RWPE1 (cell line): ENCODE data around the gene NCOA7.

Source experiments
- CTCF ChIA-PET: fragments of 350-600 bp; sonication (Branson Sonifier 250); formaldehyde crosslinking; extraction: SDS; loops from one replicate; lab custom pipeline; 2021; lab: Yijun Ruan, JAX
- POLR2A ChIA-PET: fragments of 400-600 bp; formaldehyde crosslinking; extraction: SDS; loops from one replicate; lab custom pipeline; 2020; ENCODE audit warnings: antibody characterized with exemption; ENCODE audit not compliant: low non-redundant PET; lab: Yijun Ruan, JAX
- DNase-seq: peaks from one replicate; pipeline ENCODE4 v3.0.0; 2012; ENCODE audit warnings: low spot score
- H3K27ac ChIP-seq: fragments of 450-650 bp; 2 replicates; pipeline ENCODE4 v1.5.1; 2017
- CTCF ChIP-seq: fragments of 450-650 bp; conservative IDR thresholded peaks from 2 replicates; pipeline ENCODE4 v1.5.1; 2017; ENCODE audit warnings: low read depth, mild to moderate bottlenecking

Gene NCOA7

GRCh38 chr6:125923366-125923877 lies 132.7 kb downstream of the NCOA7 start:
- CTCF ChIA-PET = interaction anchor here (1.4 to 1.5 kb wide), 2 partner anchors 33 to 34 kb away, joined by 3 to 7 read pairs; no protein-coding TSS in a partner anchor
- H3K27ac ChIP-seq = no peak overlapping the region
- DNase-seq = no peak
- no peak for TF ChIP-seq CTCF
- POLR2A ChIA-PET = interaction anchor here (0.6 kb wide), 1 partner anchor 20 kb away, joined by 3 read pairs; no protein-coding TSS in a partner anchor

GRCh38 chr6:125924169-125924568 lies 133.4 kb downstream of the NCOA7 start:
- DNase-seq = no peak
- TF ChIP-seq CTCF = no peak
- ChIA-PET CTCF (no interaction called here), POLR2A (no interaction called here)
- peak overlapping the region; percentile 71; the same call in 1 of the 2 replicates for H3K27ac ChIP-seq

DNA sequence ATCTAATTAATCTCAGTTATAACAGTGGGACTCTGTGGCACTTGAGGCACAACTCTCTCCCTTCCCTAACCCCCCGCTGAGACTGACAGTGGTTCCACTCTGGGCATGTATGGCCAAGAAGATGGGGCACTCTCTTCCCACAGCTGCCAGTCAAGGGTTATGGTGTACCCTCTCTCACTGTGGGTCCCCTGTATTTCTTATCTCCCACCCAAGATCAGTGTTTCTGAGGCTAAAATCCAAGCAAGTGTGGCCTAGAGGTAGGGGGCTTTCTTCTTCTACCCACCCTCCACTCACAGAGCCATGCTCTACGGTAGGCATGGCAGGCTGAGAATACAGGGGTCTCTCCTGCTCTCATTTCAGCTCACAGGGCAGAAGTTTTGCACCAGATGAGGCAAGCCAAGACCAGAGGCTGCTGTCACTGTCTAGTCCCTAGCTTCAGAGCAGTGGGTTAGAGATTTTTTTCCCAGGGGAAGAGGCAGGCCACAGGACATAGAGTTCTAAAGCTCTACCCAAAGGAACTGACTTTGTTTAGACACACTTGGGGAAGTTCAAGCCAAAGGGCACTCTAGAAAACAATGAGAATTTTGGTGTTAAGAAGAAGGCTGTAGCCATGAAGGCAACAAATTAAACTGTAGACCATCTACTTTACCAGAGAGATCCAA lies 134.1 kb downstream of the NCOA7 start:
- TF ChIP-seq CTCF = no peak
- H3K27ac ChIP-seq = peak overlapping the region; percentile 71
- DNase-seq = no peak
- CTCF ChIA-PET = no interaction called here
- POLR2A ChIA-PET = interaction anchor here (1.2 kb wide), 1 partner anchor 10 kb away, joined by 5 read pairs; no protein-coding TSS in a partner anchor

DNA sequence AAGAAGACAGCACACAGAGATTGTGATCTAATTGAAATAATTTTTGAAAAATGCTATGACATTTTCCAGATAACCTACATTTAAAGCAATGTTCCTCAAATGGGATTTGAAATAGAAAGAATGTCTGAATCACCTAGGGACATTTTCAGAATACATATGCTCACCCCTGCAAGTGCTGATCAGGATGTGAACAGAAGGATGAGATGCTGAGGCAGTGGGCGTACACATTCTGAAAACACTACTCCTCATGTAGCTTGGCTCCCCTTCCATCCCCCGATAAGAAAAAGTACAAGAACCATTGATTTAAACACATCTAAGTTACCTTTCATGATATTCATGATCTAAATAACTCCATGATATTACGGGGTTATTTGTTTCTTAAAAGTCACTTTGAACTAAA lies 136.0 kb downstream of the NCOA7 start:
- POLR2A ChIA-PET = no interaction called here

GRCh38 chr6:125927761-125928160 lies 137.0 kb downstream of the NCOA7 start:
- ChIA-PET CTCF (no interaction called here), POLR2A (no interaction called here)
- TF ChIP-seq CTCF = no peak
- DNase-seq = no peak
- H3K27ac ChIP-seq = no peak overlapping the region; the same call in 1 of the 2 replicates

More for the DNA sequence above, 136.0 kb downstream of the NCOA7 start:
- no peak for DNase-seq
- H3K27ac ChIP-seq = no peak overlapping the region
- TF ChIP-seq CTCF = no peak
- CTCF ChIA-PET = no interaction called here

GRCh38 chr6:125930765-125931418 lies 140.1 kb downstream of the NCOA7 start:
- POLR2A ChIA-PET = no interaction called here
- no peak for TF ChIP-seq CTCF
- DNase-seq = no peak
- CTCF ChIA-PET = no interaction called here
- no peak overlapping the region for H3K27ac ChIP-seq
